K562 (cell line): ENCODE measurements around the gene WDPCP. TPM values are rescaled to one million over a fixed set of nuclear protein-coding genes. Genes with fewer than 3 reads are reported as not detected.

Source experiments
- ARID2 ChIP-seq: fragments of 450-650 bp; IDR thresholded peaks from 2 replicates; pipeline ENCODE4 v1.6.1; 2017; ENCODE audit warnings: antibody characterized with exemption, mild to moderate bottlenecking
- ESRRA ChIP-seq: fragments of 450-650 bp; IDR thresholded peaks from 2 replicates; pipeline ENCODE4 v1.6.1; 2014; ENCODE audit warnings: low read depth, mild to moderate bottlenecking, moderate library complexity, borderline replicate concordance
- GABPB2 ChIP-seq: fragments of 250-450 bp; sonication (Bioruptor Pico); conservative IDR thresholded peaks from 2 replicates; pipeline ENCODE4 v1.5.1; 2021; ENCODE audit warnings: mild to moderate bottlenecking
- ZNF764 ChIP-seq: fragments of 250-450 bp; sonication (Bioruptor Pico); IDR thresholded peaks from 2 replicates; pipeline ENCODE4 v1.4.0; 2020; ENCODE audit warnings: low read depth, mild to moderate bottlenecking, moderate library complexity
- polyA plus RNA-seq, 8 experiments: library from polyadenylated mRNA; depleted of rRNA in 4 of 8; stranded (reverse) in 5 of 8; unstranded in 3 of 8; fragments of >200 nt; fragmentation: Nextera tagmentation in 2 of 8; fragmentation: Illumina TruSeq in 1 of 8; extraction: Ambion mirVana in 2 of 8; extraction: Trizol in 1 of 8; gene quantifications; 2 replicates each; pipeline versions ENCODE4 v1.2.1 to v1.2.3, GENCODE V29; 2011 to 2014; ENCODE audit warnings: inconsistent platforms in 1 of 8, missing spikeins in 1 of 8
- total RNA-seq, 7 experiments: library from RNA; depleted of rRNA in 6 of 7; stranded (reverse); fragments of >200 nt in 6 of 7; fragmentation: Illumina TruSeq in 2 of 7; extraction: Trizol in 2 of 7; gene quantifications; 2 replicates each; pipeline versions ENCODE4 v1.2.1 to v1.2.3, GENCODE V29; 2011 to 2021; ENCODE audit warnings: low replicate concordance in 1 of 7
- TF ChIP-seq, protein P1 (sequence below): fragments of 200-600 bp; sonication (generic); IDR thresholded peaks from one replicate; pipeline ENCODE4 v1.6.1; 2012; ENCODE audit warnings: mild to moderate bottlenecking, low read depth, low read length, inconsistent platforms
- TF ChIP-seq, protein P2 (sequence below): fragments of 250-450 bp; sonication (Bioruptor Pico); IDR thresholded peaks from 2 replicates; pipeline ENCODE4 v1.5.1; 2021; ENCODE audit warnings: mild to moderate bottlenecking
- TF ChIP-seq, protein P3 (sequence below): fragments of 450-650 bp; IDR thresholded peaks from 2 replicates; pipeline ENCODE4 v1.6.1; 2016; ENCODE audit warnings: mild to moderate bottlenecking
- TF ChIP-seq, protein P4 (sequence below): sonication (generic); IDR thresholded peaks from 2 replicates; pipeline ENCODE4 v1.6.1; 2016
- TF ChIP-seq, protein P5 (sequence below): sonication (generic); formaldehyde crosslinking; IDR thresholded peaks from 2 replicates; pipeline ENCODE4 v1.8.0; 2022; ENCODE audit warnings: missing genetic modification reagents, mild to moderate bottlenecking, borderline replicate concordance

WDPCP gene
- total and polyA plus RNA-seq, 9 of the 15 experiments (the other 6 are each of a cell fraction or from before 2014, with no cell fraction given) = 1.4 to 6.4 (median 5.5) TPM

DNA sequence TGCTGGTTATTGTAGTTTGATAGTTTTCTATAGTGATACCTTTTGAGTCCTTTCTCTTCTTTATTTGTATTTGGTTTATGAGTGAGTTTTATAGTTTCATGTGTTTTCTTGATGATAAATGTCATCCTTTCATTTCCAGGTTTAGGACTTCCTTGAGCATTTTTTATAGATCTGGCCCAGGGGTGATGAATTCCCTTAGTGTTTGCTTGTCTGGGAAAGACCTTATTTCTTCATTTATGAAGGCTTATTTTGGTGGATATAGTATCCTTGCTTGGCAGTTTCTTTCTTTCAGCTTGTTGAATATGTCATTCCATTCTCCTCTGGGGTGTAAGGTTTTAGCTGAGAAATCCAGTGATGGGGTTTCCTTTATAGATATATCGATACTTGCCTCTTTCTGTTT is 483.8 kb downstream of the WDPCP start (continued):
- TF ChIP-seq, protein P1, sequence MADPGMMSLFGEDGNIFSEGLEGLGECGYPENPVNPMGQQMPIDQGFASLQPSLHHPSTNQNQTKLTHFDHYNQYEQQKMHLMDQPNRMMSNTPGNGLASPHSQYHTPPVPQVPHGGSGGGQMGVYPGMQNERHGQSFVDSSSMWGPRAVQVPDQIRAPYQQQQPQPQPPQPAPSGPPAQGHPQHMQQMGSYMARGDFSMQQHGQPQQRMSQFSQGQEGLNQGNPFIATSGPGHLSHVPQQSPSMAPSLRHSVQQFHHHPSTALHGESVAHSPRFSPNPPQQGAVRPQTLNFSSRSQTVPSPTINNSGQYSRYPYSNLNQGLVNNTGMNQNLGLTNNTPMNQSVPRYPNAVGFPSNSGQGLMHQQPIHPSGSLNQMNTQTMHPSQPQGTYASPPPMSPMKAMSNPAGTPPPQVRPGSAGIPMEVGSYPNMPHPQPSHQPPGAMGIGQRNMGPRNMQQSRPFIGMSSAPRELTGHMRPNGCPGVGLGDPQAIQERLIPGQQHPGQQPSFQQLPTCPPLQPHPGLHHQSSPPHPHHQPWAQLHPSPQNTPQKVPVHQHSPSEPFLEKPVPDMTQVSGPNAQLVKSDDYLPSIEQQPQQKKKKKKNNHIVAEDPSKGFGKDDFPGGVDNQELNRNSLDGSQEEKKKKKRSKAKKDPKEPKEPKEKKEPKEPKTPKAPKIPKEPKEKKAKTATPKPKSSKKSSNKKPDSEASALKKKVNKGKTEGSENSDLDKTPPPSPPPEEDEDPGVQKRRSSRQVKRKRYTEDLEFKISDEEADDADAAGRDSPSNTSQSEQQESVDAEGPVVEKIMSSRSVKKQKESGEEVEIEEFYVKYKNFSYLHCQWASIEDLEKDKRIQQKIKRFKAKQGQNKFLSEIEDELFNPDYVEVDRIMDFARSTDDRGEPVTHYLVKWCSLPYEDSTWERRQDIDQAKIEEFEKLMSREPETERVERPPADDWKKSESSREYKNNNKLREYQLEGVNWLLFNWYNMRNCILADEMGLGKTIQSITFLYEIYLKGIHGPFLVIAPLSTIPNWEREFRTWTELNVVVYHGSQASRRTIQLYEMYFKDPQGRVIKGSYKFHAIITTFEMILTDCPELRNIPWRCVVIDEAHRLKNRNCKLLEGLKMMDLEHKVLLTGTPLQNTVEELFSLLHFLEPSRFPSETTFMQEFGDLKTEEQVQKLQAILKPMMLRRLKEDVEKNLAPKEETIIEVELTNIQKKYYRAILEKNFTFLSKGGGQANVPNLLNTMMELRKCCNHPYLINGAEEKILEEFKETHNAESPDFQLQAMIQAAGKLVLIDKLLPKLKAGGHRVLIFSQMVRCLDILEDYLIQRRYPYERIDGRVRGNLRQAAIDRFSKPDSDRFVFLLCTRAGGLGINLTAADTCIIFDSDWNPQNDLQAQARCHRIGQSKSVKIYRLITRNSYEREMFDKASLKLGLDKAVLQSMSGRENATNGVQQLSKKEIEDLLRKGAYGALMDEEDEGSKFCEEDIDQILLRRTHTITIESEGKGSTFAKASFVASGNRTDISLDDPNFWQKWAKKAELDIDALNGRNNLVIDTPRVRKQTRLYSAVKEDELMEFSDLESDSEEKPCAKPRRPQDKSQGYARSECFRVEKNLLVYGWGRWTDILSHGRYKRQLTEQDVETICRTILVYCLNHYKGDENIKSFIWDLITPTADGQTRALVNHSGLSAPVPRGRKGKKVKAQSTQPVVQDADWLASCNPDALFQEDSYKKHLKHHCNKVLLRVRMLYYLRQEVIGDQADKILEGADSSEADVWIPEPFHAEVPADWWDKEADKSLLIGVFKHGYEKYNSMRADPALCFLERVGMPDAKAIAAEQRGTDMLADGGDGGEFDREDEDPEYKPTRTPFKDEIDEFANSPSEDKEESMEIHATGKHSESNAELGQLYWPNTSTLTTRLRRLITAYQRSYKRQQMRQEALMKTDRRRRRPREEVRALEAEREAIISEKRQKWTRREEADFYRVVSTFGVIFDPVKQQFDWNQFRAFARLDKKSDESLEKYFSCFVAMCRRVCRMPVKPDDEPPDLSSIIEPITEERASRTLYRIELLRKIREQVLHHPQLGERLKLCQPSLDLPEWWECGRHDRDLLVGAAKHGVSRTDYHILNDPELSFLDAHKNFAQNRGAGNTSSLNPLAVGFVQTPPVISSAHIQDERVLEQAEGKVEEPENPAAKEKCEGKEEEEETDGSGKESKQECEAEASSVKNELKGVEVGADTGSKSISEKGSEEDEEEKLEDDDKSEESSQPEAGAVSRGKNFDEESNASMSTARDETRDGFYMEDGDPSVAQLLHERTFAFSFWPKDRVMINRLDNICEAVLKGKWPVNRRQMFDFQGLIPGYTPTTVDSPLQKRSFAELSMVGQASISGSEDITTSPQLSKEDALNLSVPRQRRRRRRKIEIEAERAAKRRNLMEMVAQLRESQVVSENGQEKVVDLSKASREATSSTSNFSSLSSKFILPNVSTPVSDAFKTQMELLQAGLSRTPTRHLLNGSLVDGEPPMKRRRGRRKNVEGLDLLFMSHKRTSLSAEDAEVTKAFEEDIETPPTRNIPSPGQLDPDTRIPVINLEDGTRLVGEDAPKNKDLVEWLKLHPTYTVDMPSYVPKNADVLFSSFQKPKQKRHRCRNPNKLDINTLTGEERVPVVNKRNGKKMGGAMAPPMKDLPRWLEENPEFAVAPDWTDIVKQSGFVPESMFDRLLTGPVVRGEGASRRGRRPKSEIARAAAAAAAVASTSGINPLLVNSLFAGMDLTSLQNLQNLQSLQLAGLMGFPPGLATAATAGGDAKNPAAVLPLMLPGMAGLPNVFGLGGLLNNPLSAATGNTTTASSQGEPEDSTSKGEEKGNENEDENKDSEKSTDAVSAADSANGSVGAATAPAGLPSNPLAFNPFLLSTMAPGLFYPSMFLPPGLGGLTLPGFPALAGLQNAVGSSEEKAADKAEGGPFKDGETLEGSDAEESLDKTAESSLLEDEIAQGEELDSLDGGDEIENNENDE = no peak
- TF ChIP-seq, protein P2, sequence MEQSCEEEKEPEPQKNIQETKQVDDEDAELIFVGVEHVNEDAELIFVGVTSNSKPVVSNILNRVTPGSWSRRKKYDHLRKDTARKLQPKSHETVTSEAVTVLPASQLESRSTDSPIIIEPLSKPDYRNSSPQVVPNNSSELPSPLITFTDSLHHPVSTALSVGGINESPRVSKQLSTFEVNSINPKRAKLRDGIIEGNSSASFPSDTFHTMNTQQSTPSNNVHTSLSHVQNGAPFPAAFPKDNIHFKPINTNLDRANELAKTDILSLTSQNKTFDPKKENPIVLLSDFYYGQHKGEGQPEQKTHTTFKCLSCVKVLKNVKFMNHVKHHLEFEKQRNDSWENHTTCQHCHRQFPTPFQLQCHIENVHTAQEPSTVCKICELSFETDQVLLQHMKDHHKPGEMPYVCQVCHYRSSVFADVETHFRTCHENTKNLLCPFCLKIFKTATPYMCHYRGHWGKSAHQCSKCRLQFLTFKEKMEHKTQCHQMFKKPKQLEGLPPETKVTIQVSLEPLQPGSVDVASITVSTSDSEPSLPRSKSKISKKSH (CRISPR knock-in tag) = no peak
- TF ChIP-seq, protein P3, sequence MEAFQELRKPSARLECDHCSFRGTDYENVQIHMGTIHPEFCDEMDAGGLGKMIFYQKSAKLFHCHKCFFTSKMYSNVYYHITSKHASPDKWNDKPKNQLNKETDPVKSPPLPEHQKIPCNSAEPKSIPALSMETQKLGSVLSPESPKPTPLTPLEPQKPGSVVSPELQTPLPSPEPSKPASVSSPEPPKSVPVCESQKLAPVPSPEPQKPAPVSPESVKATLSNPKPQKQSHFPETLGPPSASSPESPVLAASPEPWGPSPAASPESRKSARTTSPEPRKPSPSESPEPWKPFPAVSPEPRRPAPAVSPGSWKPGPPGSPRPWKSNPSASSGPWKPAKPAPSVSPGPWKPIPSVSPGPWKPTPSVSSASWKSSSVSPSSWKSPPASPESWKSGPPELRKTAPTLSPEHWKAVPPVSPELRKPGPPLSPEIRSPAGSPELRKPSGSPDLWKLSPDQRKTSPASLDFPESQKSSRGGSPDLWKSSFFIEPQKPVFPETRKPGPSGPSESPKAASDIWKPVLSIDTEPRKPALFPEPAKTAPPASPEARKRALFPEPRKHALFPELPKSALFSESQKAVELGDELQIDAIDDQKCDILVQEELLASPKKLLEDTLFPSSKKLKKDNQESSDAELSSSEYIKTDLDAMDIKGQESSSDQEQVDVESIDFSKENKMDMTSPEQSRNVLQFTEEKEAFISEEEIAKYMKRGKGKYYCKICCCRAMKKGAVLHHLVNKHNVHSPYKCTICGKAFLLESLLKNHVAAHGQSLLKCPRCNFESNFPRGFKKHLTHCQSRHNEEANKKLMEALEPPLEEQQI = no peak
- TF ChIP-seq ESRRA (no peak), GABPB2 (CRISPR knock-in tag) (no peak), ARID2 (no peak), ZNF764 (CRISPR knock-in tag) (no peak)
- TF ChIP-seq, protein P4, sequence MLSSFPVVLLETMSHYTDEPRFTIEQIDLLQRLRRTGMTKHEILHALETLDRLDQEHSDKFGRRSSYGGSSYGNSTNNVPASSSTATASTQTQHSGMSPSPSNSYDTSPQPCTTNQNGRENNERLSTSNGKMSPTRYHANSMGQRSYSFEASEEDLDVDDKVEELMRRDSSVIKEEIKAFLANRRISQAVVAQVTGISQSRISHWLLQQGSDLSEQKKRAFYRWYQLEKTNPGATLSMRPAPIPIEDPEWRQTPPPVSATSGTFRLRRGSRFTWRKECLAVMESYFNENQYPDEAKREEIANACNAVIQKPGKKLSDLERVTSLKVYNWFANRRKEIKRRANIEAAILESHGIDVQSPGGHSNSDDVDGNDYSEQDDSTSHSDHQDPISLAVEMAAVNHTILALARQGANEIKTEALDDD = no peak
- TF ChIP-seq, protein P5, sequence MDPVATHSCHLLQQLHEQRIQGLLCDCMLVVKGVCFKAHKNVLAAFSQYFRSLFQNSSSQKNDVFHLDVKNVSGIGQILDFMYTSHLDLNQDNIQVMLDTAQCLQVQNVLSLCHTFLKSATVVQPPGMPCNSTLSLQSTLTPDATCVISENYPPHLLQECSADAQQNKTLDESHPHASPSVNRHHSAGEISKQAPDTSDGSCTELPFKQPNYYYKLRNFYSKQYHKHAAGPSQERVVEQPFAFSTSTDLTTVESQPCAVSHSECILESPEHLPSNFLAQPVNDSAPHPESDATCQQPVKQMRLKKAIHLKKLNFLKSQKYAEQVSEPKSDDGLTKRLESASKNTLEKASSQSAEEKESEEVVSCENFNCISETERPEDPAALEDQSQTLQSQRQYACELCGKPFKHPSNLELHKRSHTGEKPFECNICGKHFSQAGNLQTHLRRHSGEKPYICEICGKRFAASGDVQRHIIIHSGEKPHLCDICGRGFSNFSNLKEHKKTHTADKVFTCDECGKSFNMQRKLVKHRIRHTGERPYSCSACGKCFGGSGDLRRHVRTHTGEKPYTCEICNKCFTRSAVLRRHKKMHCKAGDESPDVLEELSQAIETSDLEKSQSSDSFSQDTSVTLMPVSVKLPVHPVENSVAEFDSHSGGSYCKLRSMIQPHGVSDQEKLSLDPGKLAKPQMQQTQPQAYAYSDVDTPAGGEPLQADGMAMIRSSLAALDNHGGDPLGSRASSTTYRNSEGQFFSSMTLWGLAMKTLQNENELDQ (CRISPR knock-in tag) = no peak
